H9 (cell line): ENCODE data around the gene TFAP2A. TPM values are rescaled to one million over a fixed set of nuclear protein-coding genes. Genes with fewer than 3 reads are reported as not detected.

Source experiments
- DNase-seq: peaks from one replicate; pipeline ENCODE4 v3.0.0-alpha.2; 2017
- H2AFZ ChIP-seq: one replicate; pipeline ENCODE4 v1.6.1; 2013; ENCODE audit warnings: mild to moderate bottlenecking, low read length, control low read depth, moderate library complexity
- H2AK5ac ChIP-seq: 2 replicates; pipeline ENCODE4 v1.6.1; 2013; ENCODE audit warnings: low read length, control low read depth, mixed read lengths; ENCODE audit not compliant: insufficient read length
- H2BK120ac ChIP-seq: one replicate; pipeline ENCODE4 v1.6.1; 2013; ENCODE audit warnings: low read depth, mild to moderate bottlenecking, low read length, control low read depth, inconsistent platforms; ENCODE audit not compliant: poor library complexity, severe bottlenecking
- H2BK12ac ChIP-seq: 2 replicates; pipeline ENCODE4 v1.6.1; 2013; ENCODE audit warnings: low read length, control low read depth, mixed read lengths, low read depth; ENCODE audit not compliant: insufficient read length
- H2BK15ac ChIP-seq: 2 replicates; pipeline ENCODE4 v1.6.1; 2013; ENCODE audit warnings: low read depth, low read length, control low read depth
- H2BK20ac ChIP-seq: one replicate; pipeline ENCODE4 v1.6.1; 2013; ENCODE audit warnings: low read depth, mild to moderate bottlenecking, low read length, control low read depth, inconsistent platforms; ENCODE audit not compliant: poor library complexity, severe bottlenecking
- H2BK5ac ChIP-seq: 2 replicates; pipeline ENCODE4 v1.6.1; 2013; ENCODE audit warnings: low read length, control low read depth, mixed read lengths; ENCODE audit not compliant: insufficient read length
- H3K14ac ChIP-seq: 2 replicates; pipeline ENCODE4 v1.6.1; 2013; ENCODE audit warnings: low read length, control low read depth; ENCODE audit not compliant: insufficient read depth
- H3K18ac ChIP-seq: 2 replicates; pipeline ENCODE4 v1.6.1; 2013; ENCODE audit warnings: low read depth, mild to moderate bottlenecking, mixed read lengths, low read length, control low read depth; ENCODE audit not compliant: insufficient read length
- H3K23ac ChIP-seq: 2 replicates; pipeline ENCODE4 v1.6.1; 2013; ENCODE audit warnings: low read length, control low read depth, mixed read lengths, low read depth; ENCODE audit not compliant: insufficient read length
- H3K23me2 ChIP-seq: 2 replicates; pipeline ENCODE4 v1.6.1; 2013; ENCODE audit warnings: low read depth, mild to moderate bottlenecking, mixed read lengths, low read length, control low read depth; ENCODE audit not compliant: insufficient read length, poor library complexity, severe bottlenecking
- H3K27ac ChIP-seq: 2 replicates; pipeline ENCODE4 v1.5.1; 2013; ENCODE audit warnings: low read length, control low read depth, mixed read lengths, low read depth; ENCODE audit not compliant: insufficient read length
- H3K27me3 ChIP-seq: 2 replicates; pipeline ENCODE4 v1.6.1; 2013; ENCODE audit warnings: low read length, control low read depth, inconsistent platforms; ENCODE audit not compliant: insufficient read depth
- H3K4ac ChIP-seq: 2 replicates; pipeline ENCODE4 v1.6.1; 2013; ENCODE audit warnings: low read depth, mild to moderate bottlenecking, control low read depth, inconsistent platforms, low read length, moderate library complexity
- H3K4me1 ChIP-seq: 2 replicates; pipeline ENCODE4 v1.6.1; 2013; ENCODE audit warnings: low read length, control low read depth, inconsistent platforms; ENCODE audit not compliant: insufficient read depth
- H3K4me2 ChIP-seq: 2 replicates; pipeline ENCODE4 v1.6.1; 2013; ENCODE audit warnings: low read length, control low read depth, mixed read lengths; ENCODE audit not compliant: insufficient read length, insufficient read depth
- H3K56ac ChIP-seq: 2 replicates; pipeline ENCODE4 v1.6.1; 2013; ENCODE audit warnings: low read depth, mild to moderate bottlenecking, mixed read lengths, low read length, control low read depth; ENCODE audit not compliant: insufficient read length
- H3K79me1 ChIP-seq: 2 replicates; pipeline ENCODE4 v1.6.1; 2013; ENCODE audit warnings: low read depth, mild to moderate bottlenecking, moderate library complexity, low read length, control low read depth, inconsistent platforms; ENCODE audit not compliant: insufficient read depth, poor library complexity, severe bottlenecking
- H3K79me2 ChIP-seq: 2 replicates; pipeline ENCODE4 v1.6.1; 2013; ENCODE audit warnings: low read length, control low read depth, inconsistent platforms; ENCODE audit not compliant: insufficient read depth
- H3K9ac ChIP-seq: 2 replicates; pipeline ENCODE4 v1.6.1; 2013; ENCODE audit warnings: low read length, control low read depth, mixed read lengths; ENCODE audit not compliant: insufficient read length; ENCODE audit errors: extremely low read depth
- H3K9me3 ChIP-seq: one replicate; pipeline ENCODE4 v1.6.1; 2013; ENCODE audit warnings: low read depth, low read length, inconsistent platforms; ENCODE audit not compliant: control insufficient read depth
- H3T11ph ChIP-seq: one replicate; pipeline ENCODE4 v1.6.1; 2013; ENCODE audit warnings: mild to moderate bottlenecking, low read length, control low read depth, inconsistent platforms
- H4K20me1 ChIP-seq: one replicate; pipeline ENCODE4 v1.6.1; 2013; ENCODE audit not compliant: control insufficient read depth, insufficient read length, insufficient read depth
- H4K5ac ChIP-seq: 2 replicates; pipeline ENCODE4 v1.6.1; 2013; ENCODE audit warnings: low read depth, mild to moderate bottlenecking, mixed read lengths, low read length, control low read depth; ENCODE audit not compliant: insufficient read length
- H4K8ac ChIP-seq: replicated peaks from 2 replicates; pipeline ENCODE4 v1.6.1; 2013; ENCODE audit warnings: low read length, control low read depth, mixed read lengths, low read depth; ENCODE audit not compliant: insufficient read length
- H4K91ac ChIP-seq: 2 replicates; pipeline ENCODE4 v1.6.1; 2013; ENCODE audit warnings: low read depth, mild to moderate bottlenecking, moderate library complexity, mixed read lengths, low read length, control low read depth; ENCODE audit not compliant: insufficient read length
- H3K27ac Mint-ChIP-seq, 3 experiments: 2 replicates in 2 of 3; 3 replicates in 1 of 3; pipeline ENCODE4 v1.8.0; 2020 to 2021; ENCODE audit warnings: mixed read lengths in 3 of 3, mild to moderate bottlenecking in 1 of 3, moderate library complexity in 1 of 3
- H3K27me3 Mint-ChIP-seq: 2 replicates; pipeline ENCODE4 v1.8.0; 2021; ENCODE audit warnings: low read depth, mild to moderate bottlenecking, moderate library complexity, mixed read lengths
- H3K36me3 Mint-ChIP-seq, 3 experiments: 2 replicates in 2 of 3; 3 replicates in 1 of 3; pipeline ENCODE4 v1.8.0; 2020 to 2021; ENCODE audit warnings: low read depth in 3 of 3, mixed read lengths in 3 of 3; ENCODE audit not compliant: insufficient read depth in 1 of 3
- H3K4me1 Mint-ChIP-seq, 2 experiments: 2 replicates each; pipeline ENCODE4 v1.8.0; 2020; ENCODE audit warnings: mixed read lengths in 2 of 2
- H3K4me3 Mint-ChIP-seq, 2 experiments: 2 replicates in 1 of 2; 3 replicates in 1 of 2; pipeline ENCODE4 v1.8.0; 2020 to 2021; ENCODE audit warnings: mild to moderate bottlenecking in 2 of 2, mixed read lengths in 2 of 2, moderate library complexity in 1 of 2
- H3K9me3 Mint-ChIP-seq, 2 experiments: 2 replicates in 1 of 2; 3 replicates in 1 of 2; pipeline ENCODE4 v1.8.0; 2020; ENCODE audit warnings: mild to moderate bottlenecking in 2 of 2, mixed read lengths in 2 of 2, moderate library complexity in 1 of 2
- WGBS: extraction: QIAGEN DNeasy Blood & Tissue Kit; methylation state at CpG from one replicate; pipeline ENCODE4 v1.1.7; 2013; ENCODE audit warnings: missing lambda C conversion rate, low lambda C conversion rate, mixed read lengths; ENCODE audit not compliant: insufficient read length; ENCODE audit errors: extremely low coverage; 5-methylcytosine and 5-hydroxymethylcytosine counted together
- total RNA-seq: library from RNA; stranded (reverse); gene quantifications from 2 replicates; pipeline ENCODE4 v1.2.1, GENCODE V29; 2021
- TF ChIP-seq, protein P1 (sequence below): fragments of 200-600 bp; sonication (generic); conservative IDR thresholded peaks from 3 replicates; pipeline ENCODE4 v1.8.0; 2021; ENCODE audit warnings: antibody characterized with exemption, mild to moderate bottlenecking

TFAP2A gene
- total RNA-seq, 1 experiment from 2014 or later: 2.6 TPM

DNA sequence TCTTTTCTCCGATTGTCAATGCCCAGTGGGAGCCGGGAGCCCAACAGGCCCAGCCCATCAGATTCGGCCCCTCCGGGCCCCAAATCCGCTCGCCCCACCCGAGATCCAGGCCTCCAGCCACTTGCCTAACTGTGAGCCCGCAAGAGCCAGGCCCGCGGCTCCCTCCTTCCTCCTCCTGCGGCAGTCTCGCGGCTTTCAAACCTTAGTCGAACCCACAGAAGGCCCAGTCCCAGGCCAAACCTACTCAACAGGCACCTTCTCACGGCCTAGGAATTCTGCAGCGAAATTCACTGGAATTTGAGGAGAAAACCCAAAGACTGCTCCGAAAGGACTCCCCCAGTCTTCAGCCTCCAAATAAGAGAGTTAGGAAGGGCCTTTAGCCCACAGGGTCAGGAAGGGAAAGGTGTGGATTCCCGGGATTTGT, 2.8 kb upstream of the TFAP2A start:
- Histone ChIP-seq H4K91ac (no peak overlapping the region), H3K18ac (no peak overlapping the region), H3K9me3 (no peaks in the 10 kb centered on the region), H4K20me1 (no peaks in the 10 kb centered on the region), H3K79me1 (no peaks in the 10 kb centered on the region), H4K5ac (no peak overlapping the region), H3K79me2 (no peaks in the 10 kb centered on the region), H3K9ac (no peak overlapping the region), H2BK20ac (no peak overlapping the region), H2BK15ac (no peak overlapping the region), H2BK12ac (no peak overlapping the region), H3K56ac (no peak overlapping the region), H3K23me2 (peaks cover 12% of the 10 kb centered on the region), H2BK5ac (no peak overlapping the region), H2AK5ac (no peak overlapping the region), H3K27me3 (peaks cover 90% of the 10 kb centered on the region), H3K4me2 (no peak overlapping the region), H2BK120ac (no peak overlapping the region), H3K14ac (no peak overlapping the region), H4K8ac (no peak overlapping the region), H3T11ph (no peak overlapping the region), H3K23ac (no peak overlapping the region), H3K27ac (no peak overlapping the region), H3K4ac (no peak overlapping the region), H3K4me1 (peaks cover 3% of the 10 kb centered on the region; the same call in 1 of the 2 replicates), H2AFZ (no peak overlapping the region)
- peaks cover 7 to 8% of the 10 kb centered on the region in 2 experiments; a peak in 4 of 5 replicates for H3K9me3 Mint-ChIP-seq
- peak overlapping the region; percentile 3 to 69; a peak in 3 of 5 replicates for H3K4me3 Mint-ChIP-seq
- WGBS: no CpG with 5 or more reads among the region's 18 CpGs
- DNase-seq: no peak
- peaks cover 100% of the 10 kb centered on the region for H3K27me3 Mint-ChIP-seq
- peaks cover 52 to 79% of the 10 kb centered on the region in 2 experiments for H3K4me1 Mint-ChIP-seq
- H3K36me3 Mint-ChIP-seq: no peaks in the 10 kb centered on the region; a peak in 1 of 7 replicates
- TF ChIP-seq, protein P1, sequence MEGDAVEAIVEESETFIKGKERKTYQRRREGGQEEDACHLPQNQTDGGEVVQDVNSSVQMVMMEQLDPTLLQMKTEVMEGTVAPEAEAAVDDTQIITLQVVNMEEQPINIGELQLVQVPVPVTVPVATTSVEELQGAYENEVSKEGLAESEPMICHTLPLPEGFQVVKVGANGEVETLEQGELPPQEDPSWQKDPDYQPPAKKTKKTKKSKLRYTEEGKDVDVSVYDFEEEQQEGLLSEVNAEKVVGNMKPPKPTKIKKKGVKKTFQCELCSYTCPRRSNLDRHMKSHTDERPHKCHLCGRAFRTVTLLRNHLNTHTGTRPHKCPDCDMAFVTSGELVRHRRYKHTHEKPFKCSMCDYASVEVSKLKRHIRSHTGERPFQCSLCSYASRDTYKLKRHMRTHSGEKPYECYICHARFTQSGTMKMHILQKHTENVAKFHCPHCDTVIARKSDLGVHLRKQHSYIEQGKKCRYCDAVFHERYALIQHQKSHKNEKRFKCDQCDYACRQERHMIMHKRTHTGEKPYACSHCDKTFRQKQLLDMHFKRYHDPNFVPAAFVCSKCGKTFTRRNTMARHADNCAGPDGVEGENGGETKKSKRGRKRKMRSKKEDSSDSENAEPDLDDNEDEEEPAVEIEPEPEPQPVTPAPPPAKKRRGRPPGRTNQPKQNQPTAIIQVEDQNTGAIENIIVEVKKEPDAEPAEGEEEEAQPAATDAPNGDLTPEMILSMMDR: no peak
- H3K27ac Mint-ChIP-seq: peak overlapping the region in 2 of 3 experiments; percentile 41 to 54; a peak in 3 of 7 replicates
